ENCODE measurements around the gene ANK3.

The ANK3 gene

DNA sequence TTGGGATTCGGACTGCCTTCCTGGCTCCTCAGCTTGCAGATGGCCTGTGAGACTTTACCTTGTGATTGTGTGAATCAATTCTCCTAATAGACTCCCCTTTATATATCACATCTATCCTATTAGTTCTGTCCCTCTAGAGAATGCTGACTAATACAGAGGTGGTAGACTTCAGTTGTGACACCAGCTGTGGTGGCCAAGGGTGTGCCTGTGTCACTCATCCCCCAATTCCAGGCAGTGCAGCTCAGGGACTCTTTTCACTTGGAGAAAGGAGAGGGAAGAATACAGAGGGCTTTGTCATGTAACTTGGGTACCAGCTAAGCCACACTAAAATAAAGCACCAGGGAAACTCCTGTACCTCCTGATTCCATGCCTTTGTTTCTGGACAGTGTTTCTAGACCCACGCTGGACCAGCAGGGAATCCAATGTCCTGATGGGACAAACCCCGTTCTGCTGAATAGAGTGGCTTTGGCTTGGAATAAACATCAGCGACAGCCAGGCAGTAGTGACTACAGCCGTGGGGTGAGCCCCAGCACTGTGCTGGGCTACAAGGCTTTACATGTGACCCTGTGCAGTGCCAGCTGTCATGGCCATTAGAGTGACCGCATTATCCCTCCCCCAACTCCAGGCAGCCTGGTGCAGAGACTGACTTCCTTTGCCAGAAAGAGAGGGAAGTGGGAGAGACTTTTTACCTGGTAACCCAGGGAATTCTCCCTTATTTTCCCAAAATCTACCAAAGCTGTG lies 233.6 kb downstream of the ANK3 start:
- in situ Hi-C loops (cut with MboI; ENCODE audit: low pct_unique_long_range_greater_than_20kb, low sequenced_read_pairs, unreplicated experiment), result no loop called here
- TF ChIP-seq, protein P1, sequence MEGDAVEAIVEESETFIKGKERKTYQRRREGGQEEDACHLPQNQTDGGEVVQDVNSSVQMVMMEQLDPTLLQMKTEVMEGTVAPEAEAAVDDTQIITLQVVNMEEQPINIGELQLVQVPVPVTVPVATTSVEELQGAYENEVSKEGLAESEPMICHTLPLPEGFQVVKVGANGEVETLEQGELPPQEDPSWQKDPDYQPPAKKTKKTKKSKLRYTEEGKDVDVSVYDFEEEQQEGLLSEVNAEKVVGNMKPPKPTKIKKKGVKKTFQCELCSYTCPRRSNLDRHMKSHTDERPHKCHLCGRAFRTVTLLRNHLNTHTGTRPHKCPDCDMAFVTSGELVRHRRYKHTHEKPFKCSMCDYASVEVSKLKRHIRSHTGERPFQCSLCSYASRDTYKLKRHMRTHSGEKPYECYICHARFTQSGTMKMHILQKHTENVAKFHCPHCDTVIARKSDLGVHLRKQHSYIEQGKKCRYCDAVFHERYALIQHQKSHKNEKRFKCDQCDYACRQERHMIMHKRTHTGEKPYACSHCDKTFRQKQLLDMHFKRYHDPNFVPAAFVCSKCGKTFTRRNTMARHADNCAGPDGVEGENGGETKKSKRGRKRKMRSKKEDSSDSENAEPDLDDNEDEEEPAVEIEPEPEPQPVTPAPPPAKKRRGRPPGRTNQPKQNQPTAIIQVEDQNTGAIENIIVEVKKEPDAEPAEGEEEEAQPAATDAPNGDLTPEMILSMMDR (IDR thresholded peaks at IDR 0.05; ENCODE audit: extremely low read depth, insufficient read depth, missing control alignments), result no peak
- DNase-seq (ENCODE audit: low spot score), result no peak

DNA sequence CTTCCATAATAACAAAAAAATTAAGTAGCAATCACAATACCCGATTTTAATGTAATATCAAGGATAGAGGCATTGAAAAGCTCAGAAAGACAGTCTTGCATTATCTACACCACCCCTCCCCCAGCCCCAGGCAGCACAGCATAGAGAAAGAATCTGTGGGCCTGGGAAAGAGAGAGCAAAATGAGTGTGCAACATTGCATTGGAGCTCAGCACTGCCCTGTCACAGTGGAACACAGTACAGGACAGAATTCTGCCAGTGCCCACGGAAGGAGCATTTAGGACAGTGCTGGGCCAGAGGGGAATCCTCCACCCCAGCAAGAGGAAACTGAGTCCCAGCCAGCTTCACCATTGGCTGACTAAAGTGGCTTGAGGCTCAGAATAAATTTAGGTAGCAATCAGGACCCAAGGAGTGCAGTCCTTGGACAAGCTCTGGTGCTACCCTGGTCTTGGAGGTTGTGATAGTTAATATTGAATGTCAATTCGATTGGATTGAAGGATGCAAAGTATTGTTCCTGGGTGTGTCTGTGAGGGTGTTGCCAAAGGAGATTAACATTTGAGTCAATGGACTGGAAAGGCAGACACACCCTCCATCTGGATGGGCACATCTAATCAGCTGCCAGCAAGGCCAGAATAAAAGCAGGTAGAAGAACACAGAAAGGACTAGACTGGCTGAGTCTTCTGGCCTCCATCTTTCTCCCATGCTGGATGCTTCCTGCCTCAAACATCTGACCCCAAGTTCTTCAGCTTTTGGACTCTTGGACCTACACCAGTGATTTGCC lies 234.4 kb downstream of the ANK3 start:
- in situ Hi-C loops (cut with MboI; ENCODE audit: low pct_unique_long_range_greater_than_20kb, low sequenced_read_pairs, unreplicated experiment), result no loop called here
- TF ChIP-seq, protein P1 (IDR thresholded peaks at IDR 0.05; ENCODE audit: extremely low read depth, insufficient read depth, missing control alignments), result no peak
- no peak for DNase-seq (ENCODE audit: low spot score)

DNA sequence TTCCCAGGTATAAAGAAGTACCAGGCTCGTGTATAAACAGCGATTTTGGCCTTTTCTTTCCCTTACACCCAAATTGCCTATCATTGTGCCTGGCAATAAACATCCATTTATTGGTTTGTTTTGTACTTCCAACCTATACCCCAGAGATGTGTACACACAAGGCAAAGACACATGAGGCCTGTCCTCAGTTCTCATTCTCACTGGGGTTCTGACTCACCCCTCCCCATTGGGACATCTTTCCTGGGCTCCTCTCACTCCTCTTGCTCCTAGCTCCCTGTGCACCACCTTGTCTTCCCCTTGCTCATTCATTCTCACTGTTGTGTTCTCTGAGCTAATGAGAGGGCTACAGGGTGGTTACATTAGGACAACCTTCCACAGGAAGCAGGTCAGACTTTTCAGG lies 240.7 kb downstream of the ANK3 start:
- TF ChIP-seq, protein P1 (IDR thresholded peaks at IDR 0.05; ENCODE audit: extremely low read depth, insufficient read depth, missing control alignments), result no peak

DNA sequence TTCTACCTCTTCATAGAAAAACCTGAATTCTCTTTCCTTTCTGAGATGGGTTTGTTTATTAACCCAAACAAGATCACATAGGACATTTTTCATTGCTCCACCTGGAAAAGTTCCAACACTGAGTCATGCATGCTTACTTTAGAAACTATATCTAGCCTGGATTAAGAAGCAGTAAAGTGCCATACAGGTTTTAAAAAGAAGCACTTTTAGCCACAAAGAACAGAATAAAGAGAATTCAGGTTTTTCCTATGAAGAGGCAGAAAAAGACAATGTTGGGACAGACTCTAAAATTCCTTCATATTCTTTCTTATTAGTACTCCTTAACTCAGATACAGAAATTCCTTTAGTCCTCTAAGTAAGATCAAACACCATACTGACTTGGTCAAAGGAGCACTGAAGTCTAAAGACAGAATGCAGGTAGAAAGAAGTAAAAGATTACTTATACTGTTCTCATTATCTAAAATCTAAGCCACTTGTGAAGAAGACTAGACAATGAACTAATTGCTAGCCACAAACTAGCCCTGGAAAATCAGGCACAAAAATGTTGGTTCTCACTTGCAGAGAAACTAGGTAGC lies 241.3 kb downstream of the ANK3 start:
- no peak for DNase-seq (ENCODE audit: low spot score)
- TF ChIP-seq, protein P1 (IDR thresholded peaks at IDR 0.05; ENCODE audit: extremely low read depth, insufficient read depth, missing control alignments), result no peak
- in situ Hi-C loops (cut with MboI; ENCODE audit: low pct_unique_long_range_greater_than_20kb, low sequenced_read_pairs, unreplicated experiment), result no loop called here

More for the DNA sequence above, 240.7 kb downstream of the ANK3 start:
- in situ Hi-C loops (cut with MboI; ENCODE audit: low pct_unique_long_range_greater_than_20kb, low sequenced_read_pairs, unreplicated experiment), result no loop called here
- DNase-seq (ENCODE audit: low spot score), result no peak

DNA sequence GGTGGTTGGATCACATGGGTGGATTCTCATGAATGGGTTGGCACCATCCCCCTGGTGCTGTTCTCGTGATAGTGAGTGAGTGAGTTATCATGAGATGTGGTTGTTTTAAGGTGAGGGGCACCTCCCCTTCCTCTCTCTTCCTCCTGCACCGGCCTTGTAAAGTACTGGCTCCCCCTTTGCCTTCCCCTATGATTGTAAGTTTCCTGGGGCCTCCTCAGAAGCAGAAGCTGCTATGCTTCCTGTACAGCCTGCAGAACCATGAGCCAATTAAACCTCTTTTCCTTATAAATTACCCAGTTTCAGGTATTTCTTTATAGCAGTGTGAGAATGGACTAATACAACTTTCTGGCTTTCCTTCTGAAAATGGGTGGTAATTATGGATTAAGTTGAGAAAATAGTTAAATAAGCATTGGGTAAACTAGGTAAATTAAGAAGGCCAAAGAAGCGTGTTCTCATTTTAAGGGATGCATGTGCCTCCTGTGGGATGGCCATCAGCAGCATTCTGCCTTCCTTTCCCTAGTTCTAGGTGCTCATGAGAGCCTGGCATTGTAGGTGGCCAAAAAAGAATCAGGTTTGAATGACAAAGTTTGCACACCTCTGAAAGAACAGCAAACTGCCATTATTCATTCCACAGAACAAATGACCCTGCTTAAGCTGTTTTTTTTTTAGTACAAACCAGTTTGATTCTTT lies 242.0 kb downstream of the ANK3 start:
- DNase-seq (ENCODE audit: low spot score), result no peak
- in situ Hi-C loops (cut with MboI; ENCODE audit: low pct_unique_long_range_greater_than_20kb, low sequenced_read_pairs, unreplicated experiment), result no loop called here
- TF ChIP-seq, protein P1 (IDR thresholded peaks at IDR 0.05; ENCODE audit: extremely low read depth, insufficient read depth, missing control alignments), result no peak

DNA sequence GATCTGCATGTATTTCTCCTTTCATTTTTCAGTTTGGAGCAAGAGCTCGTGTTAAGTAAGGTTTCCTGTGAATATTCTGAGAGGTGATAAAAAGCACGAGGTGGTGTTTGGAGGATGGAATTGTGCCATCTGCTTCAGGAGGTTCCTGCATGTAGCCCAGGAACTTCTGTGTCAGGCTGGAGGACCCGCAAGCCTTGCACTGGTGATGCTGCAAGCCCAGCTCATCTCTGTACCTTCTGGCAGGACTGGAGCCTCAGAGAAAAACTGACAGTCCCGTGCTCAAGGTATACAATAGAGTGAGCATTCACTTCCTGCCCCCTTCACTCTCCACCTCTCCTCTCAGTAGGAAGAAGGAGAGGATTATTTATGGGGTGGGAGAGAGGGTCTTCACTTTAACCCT lies 242.7 kb downstream of the ANK3 start:
- in situ Hi-C loops (cut with MboI; ENCODE audit: low pct_unique_long_range_greater_than_20kb, low sequenced_read_pairs, unreplicated experiment), result no loop called here
- TF ChIP-seq, protein P1 (IDR thresholded peaks at IDR 0.05; ENCODE audit: extremely low read depth, insufficient read depth, missing control alignments), result no peak

More for the DNA sequence above, 242.7 kb downstream of the ANK3 start:
- no peak for DNase-seq (ENCODE audit: low spot score)

Measured in GM13977 (cell line).